Endothelial cell of umbilical vein (primary cell): ENCODE data around the gene OPN1SW. TPM values are rescaled to one million over a fixed set of nuclear protein-coding genes. Genes with fewer than 3 reads are reported as not detected.

Experiments used
- BruUV-seq: library from RNA; stranded (reverse); fragments of 400-500 nt; replicated peaks from 2 replicates; lab custom pipeline; 2021; lab: Mats Ljungman, UMichigan
- CTCF ChIA-PET: fragments of 300-600, 350-600 bp; sonication (Branson Sonifier 250); formaldehyde crosslinking; loops from one replicate; lab custom pipeline; 2021; ENCODE audit warnings: antibody characterized with exemption, inconsistent platforms; lab: Charles Lee
- POLR2A ChIA-PET: fragments of 300-600, 350-600 bp; sonication (Branson Sonifier 250); formaldehyde crosslinking; loops from one replicate; lab custom pipeline; 2021; ENCODE audit warnings: antibody characterized with exemption, inconsistent platforms; lab: Charles Lee
- DNase-seq: peaks from one replicate; pipeline ENCODE4 v3.0.0-alpha.2; 2011; ENCODE audit warnings: low read depth, low spot score
- FAIRE-seq: peaks from 2 replicates; lab custom pipeline; 2011; peaks lifted over from hg19 to GRCh38; lab: Jason Lieb, UNC
- H2AFZ ChIP-seq: 2 replicates; pipeline ENCODE4 v1.6.0; 2012; ENCODE audit warnings: low read depth, low read length, control low read depth, inconsistent platforms
- H3K27ac ChIP-seq: 2 replicates; pipeline ENCODE4 v1.5.1; 2011; ENCODE audit warnings: low read depth, mild to moderate bottlenecking, control low read depth, low read length, moderate library complexity; ENCODE audit not compliant: insufficient read depth
- H3K27me3 ChIP-seq, 2 experiments: 2 replicates each; pipeline versions ENCODE4 v1.6.0 to v1.6.1; 2011; ENCODE audit warnings: low read length in 2 of 2, mixed read lengths in 1 of 2; ENCODE audit not compliant: control insufficient read depth in 2 of 2, insufficient read depth in 2 of 2
- H3K36me3 ChIP-seq, 2 experiments: 2 replicates in 1 of 2; 3 replicates in 1 of 2; pipeline ENCODE4 v1.5.1; 2011; ENCODE audit warnings: low read length in 2 of 2, mild to moderate bottlenecking in 1 of 2, moderate library complexity in 1 of 2; ENCODE audit not compliant: control insufficient read depth in 2 of 2, insufficient read depth in 2 of 2; ENCODE audit errors: extremely low read depth in 1 of 2
- H3K4me1 ChIP-seq: 3 replicates; pipeline ENCODE4 v1.5.1; 2011; ENCODE audit warnings: mild to moderate bottlenecking, low read length; ENCODE audit not compliant: control insufficient read depth, insufficient read depth; ENCODE audit errors: extremely low read depth
- H3K4me2 ChIP-seq: 2 replicates; pipeline ENCODE4 v1.6.1; 2011; ENCODE audit warnings: low read length, control low read depth, mixed read lengths; ENCODE audit not compliant: insufficient read depth
- H3K4me3 ChIP-seq, 3 experiments: fragments of 200-600 bp in 1 of 3; sonication (generic), shearing (Covaris generic) in 1 of 3; replicated peaks in 1 of 3; 2 replicates each; pipeline ENCODE4 v1.5.1; 2011 to 2016; ENCODE audit warnings: control low read depth in 3 of 3, low read length in 3 of 3, mild to moderate bottlenecking in 2 of 3, inconsistent platforms in 1 of 3, low read depth in 1 of 3, moderate library complexity in 1 of 3; ENCODE audit not compliant: insufficient read depth in 1 of 3
- H3K79me2 ChIP-seq: 2 replicates; pipeline ENCODE4 v1.6.0; 2012; ENCODE audit warnings: low read length, inconsistent platforms; ENCODE audit not compliant: control insufficient read depth, insufficient read depth
- H3K9ac ChIP-seq: replicated peaks from 2 replicates; pipeline ENCODE3; 2011; ENCODE audit warnings: low read length, control low read depth; ENCODE audit not compliant: insufficient read depth; ENCODE audit errors: extremely low read depth
- H3K9me1 ChIP-seq: replicated peaks from 3 replicates; pipeline ENCODE4 v1.6.0; 2011; ENCODE audit warnings: mild to moderate bottlenecking, low read length; ENCODE audit not compliant: control insufficient read depth, insufficient read depth; ENCODE audit errors: extremely low read depth
- H3K9me3 ChIP-seq: replicated peaks from 2 replicates; pipeline ENCODE4 v1.5.1; 2012; ENCODE audit warnings: low read length, inconsistent platforms; ENCODE audit not compliant: control insufficient read depth, insufficient read depth
- H4K20me1 ChIP-seq: replicated peaks from 2 replicates; pipeline ENCODE3; 2011; ENCODE audit warnings: mild to moderate bottlenecking, low read length; ENCODE audit not compliant: control insufficient read depth, insufficient read depth; ENCODE audit errors: extremely low read depth
- EZH2 ChIP-seq: IDR thresholded peaks from 2 replicates; pipeline ENCODE4 v1.6.1; 2012; ENCODE audit warnings: borderline replicate concordance, low read depth, mild to moderate bottlenecking, moderate library complexity, low read length, inconsistent platforms; ENCODE audit not compliant: severe bottlenecking
- FOS ChIP-seq: IDR thresholded peaks from 2 replicates; pipeline ENCODE4 v1.6.1; 2011; ENCODE audit warnings: mild to moderate bottlenecking, low read length, moderate library complexity, borderline replicate concordance; ENCODE audit not compliant: insufficient read depth
- GATA2 ChIP-seq: IDR thresholded peaks from 2 replicates; pipeline ENCODE4 v1.7.0; 2011; ENCODE audit warnings: low read depth, mild to moderate bottlenecking, moderate library complexity, mixed read lengths, low read length; ENCODE audit not compliant: insufficient read length, insufficient read depth
- JUN ChIP-seq: IDR thresholded peaks from 2 replicates; pipeline ENCODE4 v1.6.1; 2011; ENCODE audit warnings: borderline replicate concordance, low read depth; ENCODE audit not compliant: insufficient read length, insufficient read depth
- MAX ChIP-seq: IDR thresholded peaks from 2 replicates; pipeline ENCODE4 v1.6.1; 2011; ENCODE audit not compliant: insufficient read depth, insufficient read length
- MYC ChIP-seq: IDR thresholded peaks from one replicate; pipeline ENCODE4 v1.6.1; 2011; ENCODE audit warnings: mild to moderate bottlenecking, low read depth, low read length
- POLR2A ChIP-seq: IDR thresholded peaks from 2 replicates; pipeline ENCODE4 v1.6.1; 2012; ENCODE audit warnings: low read depth, mild to moderate bottlenecking, control low read depth, low read length
- POLR2AphosphoS5 ChIP-seq: IDR thresholded peaks from 2 replicates; pipeline ENCODE4 v1.6.1; 2012; ENCODE audit warnings: low read depth, mild to moderate bottlenecking, control low read depth, low read length, moderate library complexity; ENCODE audit not compliant: insufficient read depth
- dilution Hi-C: fragments of 300-500 bp; cut with MboI; formaldehyde crosslinking; loops from one replicate; pipeline ENCODE4 v1.15.0; 2019; ENCODE audit warnings: low sequenced_read_pairs; ENCODE audit not compliant: extremely low pct_ligation_motif_present
- intact Hi-C: fragments of 100-400 bp; cut with micrococcal nuclease; formaldehyde crosslinking; loops from one replicate; pipeline ENCODE4 v1.10.0; 2022
- polyA plus RNA-seq, 4 experiments: library from polyadenylated mRNA; depleted of rRNA in 3 of 4; stranded (reverse) in 3 of 4; unstranded in 1 of 4; fragments of >200 nt; gene quantifications; 2 replicates each; pipeline versions ENCODE4 v1.2.1 to v1.2.3, GENCODE V29; 2011 to 2012; ENCODE audit warnings: missing spikeins in 1 of 4
- total RNA-seq: library from RNA; stranded (reverse); gene quantifications from 2 replicates; pipeline ENCODE4 v1.2.3, GENCODE V29; 2021
- TF ChIP-seq, protein P1 (sequence below), 2 donors: IDR thresholded peaks; 1 replicate in 1 of 2; 2 replicates in 1 of 2; pipeline ENCODE4 v1.5.1; 2011; ENCODE audit warnings: low read length in 2 of 2, mild to moderate bottlenecking in 2 of 2, moderate library complexity in 2 of 2, control low read depth in 1 of 2, inconsistent platforms in 1 of 2, low read depth in 1 of 2; ENCODE audit not compliant: insufficient read depth in 1 of 2; ENCODE audit errors: extremely low read depth in 1 of 2

OPN1SW gene
- total and polyA plus RNA-seq, 2 donors (not counting 3 experiments of a cell fraction or from before 2014, with no cell fraction given) = not detected

DNA sequence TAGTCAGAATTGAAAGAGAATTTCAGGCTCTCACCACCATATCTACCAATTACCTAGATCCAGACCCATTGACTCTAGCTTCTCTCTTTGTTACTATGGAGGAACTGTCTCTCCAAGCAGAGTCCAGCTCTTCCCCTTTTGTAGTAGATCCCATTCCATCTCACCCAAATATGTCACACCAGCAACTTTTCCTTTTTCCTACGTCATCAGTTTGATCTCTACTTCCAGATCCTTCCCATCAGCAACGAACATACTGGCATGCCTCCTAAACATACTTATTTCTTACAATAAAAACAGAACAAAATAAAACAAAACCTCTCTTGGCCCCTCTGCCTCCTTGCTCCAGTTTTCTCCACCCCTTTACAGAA lies 42.3 kb downstream of the OPN1SW start:
- H3K9me1 ChIP-seq = no peaks in the 10 kb centered on the region
- peaks cover 0 to 2% of the 10 kb centered on the region in 2 experiments for H3K27me3 ChIP-seq
- intact Hi-C loops (no loop called here), dilution Hi-C loops (no loop called here)
- no peak overlapping the region for H3K9ac ChIP-seq
- no peaks in the 10 kb centered on the region for H3K9me3 ChIP-seq
- FAIRE-seq (no peak), DNase-seq (no peak)
- H3K79me2 ChIP-seq = no peaks in the 10 kb centered on the region
- H3K36me3 ChIP-seq = no peaks in the 10 kb centered on the region
- no peak for TF ChIP-seq JUN
- no peak for TF ChIP-seq MYC
- TF ChIP-seq FOS = no peak
- TF ChIP-seq, protein P1, sequence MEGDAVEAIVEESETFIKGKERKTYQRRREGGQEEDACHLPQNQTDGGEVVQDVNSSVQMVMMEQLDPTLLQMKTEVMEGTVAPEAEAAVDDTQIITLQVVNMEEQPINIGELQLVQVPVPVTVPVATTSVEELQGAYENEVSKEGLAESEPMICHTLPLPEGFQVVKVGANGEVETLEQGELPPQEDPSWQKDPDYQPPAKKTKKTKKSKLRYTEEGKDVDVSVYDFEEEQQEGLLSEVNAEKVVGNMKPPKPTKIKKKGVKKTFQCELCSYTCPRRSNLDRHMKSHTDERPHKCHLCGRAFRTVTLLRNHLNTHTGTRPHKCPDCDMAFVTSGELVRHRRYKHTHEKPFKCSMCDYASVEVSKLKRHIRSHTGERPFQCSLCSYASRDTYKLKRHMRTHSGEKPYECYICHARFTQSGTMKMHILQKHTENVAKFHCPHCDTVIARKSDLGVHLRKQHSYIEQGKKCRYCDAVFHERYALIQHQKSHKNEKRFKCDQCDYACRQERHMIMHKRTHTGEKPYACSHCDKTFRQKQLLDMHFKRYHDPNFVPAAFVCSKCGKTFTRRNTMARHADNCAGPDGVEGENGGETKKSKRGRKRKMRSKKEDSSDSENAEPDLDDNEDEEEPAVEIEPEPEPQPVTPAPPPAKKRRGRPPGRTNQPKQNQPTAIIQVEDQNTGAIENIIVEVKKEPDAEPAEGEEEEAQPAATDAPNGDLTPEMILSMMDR (IDR thresholded peaks at IDR 0.05; ENCODE audit: extremely low read depth in 1 of 2, insufficient read depth in 1 of 2, low read depth in 1 of 2, low read length in 2 of 2) = no peak
- no peak for TF ChIP-seq POLR2A
- no peak for TF ChIP-seq GATA2
- no peak for TF ChIP-seq EZH2
- TF ChIP-seq MAX = no peak
- TF ChIP-seq POLR2AphosphoS5 = no peak
- H4K20me1 ChIP-seq = no peaks in the 10 kb centered on the region
- BruUV-seq = no TSS peak
- peaks cover 16% of the 10 kb centered on the region for H3K4me1 ChIP-seq
- ChIA-PET CTCF (interaction anchor here (0.8 kb wide), 2 partner anchors 19 to 41 kb away, joined by 3 read pairs; no protein-coding TSS in a partner anchor), POLR2A (no interaction called here)
- H3K4me2 ChIP-seq = no peak overlapping the region
- H2AFZ ChIP-seq = no peak overlapping the region
- no peak overlapping the region for H3K27ac ChIP-seq
- H3K4me3 ChIP-seq = no peak overlapping the region
